ENCODE data around the gene ABCC1. TPM values are rescaled to one million over a fixed set of nuclear protein-coding genes. Genes with fewer than 3 reads are reported as not detected.
"Not testable (repeated sequence)": the region's sequence is repeated elsewhere in the genome, so short reads cannot be mapped to it uniquely, and the experiment has no call there.

Gene ABCC1
- total RNA-seq, 1 donor from 2014 or later, result 47.9 TPM

DNA sequence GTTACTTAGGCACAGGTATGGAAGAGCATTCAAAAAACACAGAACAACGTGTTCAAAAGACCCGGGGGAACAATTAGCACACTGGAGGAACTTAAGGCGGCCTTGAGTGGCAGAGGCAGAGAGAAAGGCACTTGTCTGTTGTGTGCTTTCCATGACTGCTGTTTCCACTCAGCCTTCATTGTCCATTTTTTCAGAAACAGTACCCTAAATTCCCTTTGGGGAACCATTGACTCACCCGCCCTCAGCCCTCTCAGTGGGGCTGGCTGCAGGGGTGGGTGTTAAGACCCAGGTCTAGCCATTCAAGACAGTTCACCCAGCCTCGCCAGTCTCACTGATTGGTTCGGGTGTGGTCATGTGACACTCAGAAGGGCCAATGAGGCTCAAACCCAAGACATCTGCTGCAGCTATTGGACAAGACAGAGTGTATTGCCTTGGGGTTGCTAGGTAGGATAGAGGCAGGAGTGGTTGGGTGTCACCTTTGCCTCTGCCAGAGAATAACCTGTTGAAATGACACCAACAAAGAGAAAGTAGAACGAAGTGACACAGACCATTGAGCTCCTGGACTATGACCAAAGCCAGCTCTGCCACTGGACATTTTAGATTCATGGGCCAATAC is 41.4 kb upstream of the ABCC1 start:
- H3K9me3 Mint-ChIP-seq (ENCODE audit: low read depth), result no peaks in the 10 kb centered on the region
- peaks cover 6% of the 10 kb centered on the region for H3K4me1 Mint-ChIP-seq (ENCODE audit: low read depth)
- peak; percentile 35 for DNase-seq (ENCODE audit: low spot score)
- TF ChIP-seq CTCF (IDR thresholded peaks at IDR 0.05), result no peak
- no peak overlapping the region for H3K4me3 Mint-ChIP-seq (ENCODE audit: unreplicated experiment)
- H3K27ac Mint-ChIP-seq (ENCODE audit: unreplicated experiment), result no peak overlapping the region
- no peaks in the 10 kb centered on the region for H3K36me3 Mint-ChIP-seq (ENCODE audit: low read depth)
- H3K27me3 Mint-ChIP-seq (ENCODE audit: low read depth), result no peaks in the 10 kb centered on the region

DNA sequence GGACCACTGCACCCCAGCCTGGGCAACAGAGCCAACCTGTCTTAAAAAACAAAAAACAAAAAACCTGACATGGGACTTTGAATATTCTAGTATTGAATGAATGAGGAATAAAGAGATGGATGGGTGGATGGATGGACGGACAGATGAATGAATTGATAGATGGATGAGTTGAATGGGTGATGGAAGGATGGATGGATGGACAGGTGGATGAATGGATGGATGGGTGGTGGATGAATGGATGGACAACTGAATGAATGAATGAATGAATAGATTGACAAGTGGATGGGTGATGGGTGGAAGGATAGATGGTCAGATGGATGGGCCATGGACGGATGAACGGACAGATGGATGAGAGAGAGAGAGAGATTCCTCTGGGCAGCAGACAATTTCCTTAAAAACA is 38.2 kb upstream of the ABCC1 start:
- H3K4me1 Mint-ChIP-seq (ENCODE audit: low read depth), result peaks cover 7% of the 10 kb centered on the region
- no peak overlapping the region for H3K4me3 Mint-ChIP-seq (ENCODE audit: unreplicated experiment)
- H3K27ac Mint-ChIP-seq (ENCODE audit: unreplicated experiment), result no peak overlapping the region
- peaks cover 4% of the 10 kb centered on the region for H3K9me3 Mint-ChIP-seq (ENCODE audit: low read depth)
- TF ChIP-seq CTCF (IDR thresholded peaks at IDR 0.05), result no peak
- no peaks in the 10 kb centered on the region for H3K27me3 Mint-ChIP-seq (ENCODE audit: low read depth)
- peak; percentile 8 for DNase-seq (ENCODE audit: low spot score)
- H3K36me3 Mint-ChIP-seq (ENCODE audit: low read depth), result peaks cover 3% of the 10 kb centered on the region

DNA sequence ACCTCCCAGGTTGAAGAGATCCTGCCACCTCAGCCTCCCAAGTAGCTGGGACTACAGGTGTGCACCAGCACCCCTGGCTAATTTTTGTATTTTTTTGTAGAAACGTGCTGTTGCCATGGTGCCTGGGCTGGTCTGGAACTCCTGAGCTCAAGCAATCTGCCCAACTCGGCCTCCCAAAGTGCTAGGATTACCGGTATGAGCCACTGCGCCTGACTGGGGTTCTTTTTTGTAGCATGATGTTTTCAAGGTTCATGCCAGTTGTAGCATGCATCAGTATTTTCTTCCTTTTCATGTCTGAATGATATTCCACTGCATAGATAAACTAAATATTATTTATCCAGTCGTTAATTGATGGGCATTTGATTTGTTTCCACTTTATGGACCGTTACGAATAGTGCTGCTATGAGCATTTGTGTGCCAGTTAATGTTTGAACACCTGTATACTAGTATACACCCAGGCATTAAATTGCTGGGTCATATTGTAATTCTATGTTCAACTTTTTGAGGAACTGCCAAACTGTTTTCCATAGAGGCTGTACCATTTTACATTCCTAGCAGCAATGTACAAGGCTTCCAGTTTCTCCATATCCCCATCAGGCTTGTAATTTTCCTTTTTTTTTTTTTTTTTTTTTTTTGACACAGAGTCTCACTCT is 36.2 kb upstream of the ABCC1 start:
- Mint-ChIP-seq H3K36me3 (ENCODE audit: low read depth) (peaks cover 3% of the 10 kb centered on the region), H3K27me3 (ENCODE audit: low read depth) (no peaks in the 10 kb centered on the region)
- peak; percentile 11 for DNase-seq (ENCODE audit: low spot score)

GRCh38 chr16:15915555-15916081 is 33.8 kb upstream of the ABCC1 start:
- Mint-ChIP-seq H3K4me3 (ENCODE audit: unreplicated experiment) (no peak overlapping the region), H3K27ac (ENCODE audit: unreplicated experiment) (no peak overlapping the region), H3K4me1 (ENCODE audit: low read depth) (peaks cover 15% of the 10 kb centered on the region), H3K9me3 (ENCODE audit: low read depth) (peaks cover 5% of the 10 kb centered on the region), H3K27me3 (ENCODE audit: low read depth) (no peaks in the 10 kb centered on the region), H3K36me3 (ENCODE audit: low read depth) (peaks cover 3% of the 10 kb centered on the region)
- DNase-seq (ENCODE audit: low spot score), result no peak
- no peak for TF ChIP-seq CTCF (IDR thresholded peaks at IDR 0.05)

More for the DNA sequence above, 36.2 kb upstream of the ABCC1 start:
- no peak for TF ChIP-seq CTCF (IDR thresholded peaks at IDR 0.05)
- H3K4me1 Mint-ChIP-seq (ENCODE audit: low read depth), result peaks cover 7% of the 10 kb centered on the region
- no peak overlapping the region for H3K4me3 Mint-ChIP-seq (ENCODE audit: unreplicated experiment)
- no peak overlapping the region for H3K27ac Mint-ChIP-seq (ENCODE audit: unreplicated experiment)
- peaks cover 5% of the 10 kb centered on the region for H3K9me3 Mint-ChIP-seq (ENCODE audit: low read depth)

DNA sequence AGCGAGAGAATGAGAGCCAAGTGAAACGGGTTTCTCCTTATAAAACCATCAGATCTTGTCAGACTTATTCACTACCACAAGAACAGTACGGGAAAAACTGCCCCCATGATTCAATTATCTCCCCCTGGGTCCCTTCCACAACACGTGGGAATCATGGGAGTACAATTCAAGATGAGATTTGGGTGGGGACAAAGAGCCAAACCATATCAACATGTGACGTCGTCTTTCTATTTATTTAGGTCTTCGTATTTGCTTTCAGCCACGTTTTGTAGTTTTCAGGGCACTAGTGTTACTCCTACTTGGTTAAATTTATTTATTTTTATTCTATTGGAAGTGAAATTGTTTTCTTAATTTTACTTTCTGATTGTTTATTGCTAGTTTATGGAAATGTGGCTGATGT is 33.1 kb upstream of the ABCC1 start:
- Mint-ChIP-seq H3K9me3 (ENCODE audit: low read depth) (peaks cover 5% of the 10 kb centered on the region), H3K27me3 (ENCODE audit: low read depth) (no peaks in the 10 kb centered on the region), H3K36me3 (ENCODE audit: low read depth) (peaks cover 3% of the 10 kb centered on the region), H3K4me1 (ENCODE audit: low read depth) (peaks cover 18% of the 10 kb centered on the region), H3K4me3 (ENCODE audit: unreplicated experiment) (no peak overlapping the region), H3K27ac (ENCODE audit: unreplicated experiment) (no peak overlapping the region)
- peak; percentile 2 for DNase-seq (ENCODE audit: low spot score)
- TF ChIP-seq CTCF (IDR thresholded peaks at IDR 0.05), result no peak

GRCh38 chr16:15918314-15918713 is 31.1 kb upstream of the ABCC1 start:
- H3K27me3 Mint-ChIP-seq (ENCODE audit: low read depth); H3K9me3 Mint-ChIP-seq (ENCODE audit: low read depth); H3K36me3 Mint-ChIP-seq (ENCODE audit: low read depth); H3K27ac Mint-ChIP-seq (ENCODE audit: unreplicated experiment); DNase-seq (ENCODE audit: low spot score); H3K4me3 Mint-ChIP-seq (ENCODE audit: unreplicated experiment): not testable (repeated sequence)
- peaks cover 12% of the 10 kb centered on the region for H3K4me1 Mint-ChIP-seq (ENCODE audit: low read depth)

Measured in chondrocyte (in vitro differentiated cells).